ENCODE measurements around the gene TRIM31.
A peak's percentile ranks its signal among the peaks of the same experiment; 100 is the strongest.

The TRIM31 gene

GRCh38 chr6:30113003-30113759 lies at the start of gene TRIM31:
Gene TRIM31 (minus strand): TSS chr6:30113090. CDS start chr6:30112805, 285 bp downstream.
- DNase-seq (ENCODE audit: low read depth, low spot score): no peak

DNA sequence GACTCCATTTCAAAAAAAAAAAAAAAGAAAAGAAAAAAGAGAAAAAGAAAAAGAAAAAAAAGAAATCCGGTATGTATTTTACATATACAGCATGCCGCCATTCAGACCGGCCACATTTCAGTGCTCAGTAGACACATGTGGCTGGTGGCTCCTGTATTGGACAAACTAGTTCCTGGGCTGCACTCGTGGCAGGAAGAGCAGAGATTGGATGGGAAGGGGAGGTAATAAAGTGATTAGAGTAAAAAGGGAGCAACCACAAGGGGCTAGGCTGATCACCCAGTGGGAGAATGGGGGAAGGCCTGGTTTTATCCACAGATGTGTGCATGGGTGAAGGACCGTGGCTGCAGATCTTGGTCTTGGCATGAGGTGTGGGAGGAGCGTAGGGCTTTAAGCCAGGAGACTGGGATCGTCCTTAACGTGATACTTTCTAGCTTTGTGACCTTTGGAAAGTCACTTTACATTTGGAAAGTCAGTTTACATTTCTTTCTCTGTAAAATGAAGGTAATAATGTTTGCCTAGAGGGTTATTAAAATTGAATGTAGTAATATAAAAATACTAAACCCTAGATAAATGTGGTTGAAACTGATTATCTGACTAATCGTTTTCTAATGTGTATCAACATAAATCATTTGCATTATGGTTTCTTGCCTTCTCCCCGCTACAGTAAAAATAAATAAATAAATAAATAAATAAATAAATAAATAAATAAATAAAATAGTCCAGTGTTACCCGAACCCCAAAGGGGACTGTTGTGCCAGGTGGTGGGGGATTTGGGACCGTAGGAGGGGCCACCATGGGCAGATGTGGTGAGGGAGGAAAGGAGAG lies 49.6 kb upstream of the TRIM31 start:
- DNase-seq (ENCODE audit: low read depth, low spot score): no peak

DNA sequence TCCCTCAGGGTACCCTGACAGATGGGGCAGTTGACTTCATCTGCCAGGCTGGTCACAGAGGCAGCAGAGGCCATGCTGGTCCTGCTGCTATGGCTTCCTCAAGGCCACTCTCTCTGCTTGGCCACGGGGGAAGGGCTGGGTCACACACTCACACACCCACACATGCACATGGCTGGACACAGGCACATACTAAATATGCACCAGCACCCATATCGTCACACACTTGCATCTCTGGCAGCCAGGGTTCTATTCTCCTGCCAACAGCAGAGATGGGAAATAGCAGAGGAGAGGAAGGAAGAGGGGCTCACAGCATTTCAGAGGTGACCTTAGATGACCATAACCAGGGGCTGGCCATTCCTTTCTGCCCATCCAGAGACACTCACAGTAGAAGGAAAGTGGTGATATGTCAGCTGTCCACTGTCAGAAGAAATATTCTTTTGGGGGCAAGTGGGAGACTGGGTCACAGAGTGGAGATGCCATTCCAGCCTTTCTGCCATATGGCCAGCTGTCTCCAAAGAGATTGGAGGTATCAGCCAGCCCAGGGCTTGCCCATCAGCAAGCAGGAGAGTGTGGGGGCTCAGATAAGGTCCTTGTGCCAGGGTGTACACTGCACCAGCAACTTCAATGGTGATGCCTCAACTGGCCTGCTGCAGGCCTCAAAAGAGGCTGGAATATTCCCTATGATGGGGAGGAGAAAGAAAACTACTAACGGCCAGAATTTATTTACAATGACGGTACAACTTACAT lies 48.1 kb upstream of the TRIM31 start, which contains the start of gene TRIM10:
TSS of gene TRIM10 (minus strand) at position 427 of the 747 bp plus-strand sequence. CDS start at position 74, 353 bp downstream.
- no peak for DNase-seq (ENCODE audit: low read depth, low spot score)

DNA sequence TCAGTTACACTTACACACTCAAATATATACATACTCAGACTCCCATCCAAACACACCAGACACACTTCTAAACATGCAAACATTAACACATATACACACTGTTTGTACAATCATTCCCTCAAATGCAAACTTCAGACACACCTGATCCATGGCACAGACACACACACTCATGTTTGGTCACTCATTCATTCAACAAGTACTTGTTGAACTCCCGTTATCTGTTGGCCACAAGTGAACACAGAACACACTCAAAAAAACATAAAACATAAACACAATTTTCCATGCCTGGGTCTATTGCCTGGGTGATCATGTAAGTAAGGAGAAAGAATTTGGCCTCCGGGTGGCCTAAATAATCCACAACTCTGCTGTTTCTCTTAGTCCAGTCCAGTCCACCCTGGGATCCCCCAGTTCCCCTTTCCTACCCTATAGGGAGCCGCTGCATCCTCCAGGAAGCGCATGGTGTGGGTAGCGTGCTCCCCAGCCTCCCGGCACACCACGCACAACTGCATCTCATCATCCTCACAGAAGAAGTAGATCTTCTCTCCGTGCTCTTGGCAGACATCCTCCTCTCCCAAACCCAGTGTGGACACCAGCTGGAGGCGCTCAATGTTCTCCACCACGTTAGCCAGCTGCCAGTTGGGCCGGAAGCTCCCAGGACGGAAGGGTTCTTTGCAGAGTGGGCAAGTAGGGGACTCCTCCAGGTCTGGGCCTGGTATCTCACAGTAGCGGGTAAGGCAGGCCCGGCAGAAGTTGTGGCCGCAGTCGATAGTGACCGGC lies 47.3 kb upstream of the TRIM31 start:
- DNase-seq (ENCODE audit: low read depth, low spot score): no peak

- no peak for DNase-seq (ENCODE audit: low read depth, low spot score)
These were observed 45.7 kb upstream of the TRIM31 start for GRCh38 chr6:30158475-30159040.

DNA sequence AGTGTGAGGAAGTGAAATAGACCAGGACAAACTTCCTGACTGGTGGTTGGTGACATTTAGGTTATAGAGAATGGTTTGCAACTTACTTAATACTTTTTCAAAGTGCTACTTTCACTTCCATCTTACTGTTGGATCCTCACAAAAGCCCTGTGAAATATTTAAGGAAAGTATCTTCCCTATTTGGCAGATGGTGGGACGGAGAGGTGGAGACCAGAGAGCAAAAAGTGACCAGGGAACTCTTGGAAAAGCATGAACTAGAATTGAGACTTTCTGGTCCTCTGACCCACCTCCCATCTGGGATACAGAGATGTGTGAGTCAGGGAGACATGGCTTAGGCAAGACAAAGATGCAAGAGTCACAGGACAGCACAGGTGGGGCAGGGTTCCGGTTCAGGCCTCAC lies 45.1 kb upstream of the TRIM31 start:
- DNase-seq (ENCODE audit: low read depth, low spot score): no peak

GRCh38 chr6:30157581-30157980 lies 44.7 kb upstream of the TRIM31 start:
- DNase-seq (ENCODE audit: low read depth, low spot score): no peak

DNA sequence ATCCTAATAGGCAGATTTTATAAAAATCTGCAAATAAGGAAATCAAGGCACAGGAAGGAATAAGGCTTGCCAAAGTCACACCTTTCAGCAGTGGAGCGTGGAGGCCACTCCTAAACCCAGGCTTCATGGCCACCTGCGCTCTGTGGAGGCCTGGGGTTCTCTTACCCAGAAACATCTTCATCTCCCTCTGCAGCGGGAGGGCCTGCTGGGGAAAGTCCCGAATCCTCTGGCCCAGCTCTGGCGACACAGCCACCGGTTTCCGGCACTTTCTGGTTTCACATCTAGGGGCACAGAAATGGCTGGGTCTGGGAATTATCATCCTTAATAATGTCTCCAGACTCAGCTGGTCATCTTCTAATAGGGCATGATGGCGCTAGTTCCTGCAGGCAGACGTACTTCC lies 43.9 kb upstream of the TRIM31 start:
- no peak for DNase-seq (ENCODE audit: low read depth, low spot score)

DNA sequence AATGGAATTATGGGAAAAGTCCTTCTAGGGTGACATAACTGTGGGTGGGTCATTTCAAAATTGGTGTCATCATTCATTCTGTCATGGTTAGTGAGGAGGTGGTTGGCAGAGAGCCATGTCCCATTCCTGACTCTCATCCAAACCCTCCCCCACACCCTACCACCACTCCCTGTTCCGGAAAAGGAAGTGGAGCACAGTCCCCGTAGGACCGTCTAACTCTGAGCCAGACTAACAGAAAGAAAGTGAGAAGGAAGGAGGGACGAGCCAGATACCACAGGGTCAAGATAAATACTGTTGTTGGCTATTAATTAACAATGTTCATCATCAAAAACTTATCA lies 43.3 kb upstream of the TRIM31 start:
- peak; percentile 16 for DNase-seq (ENCODE audit: low read depth, low spot score)

DNA sequence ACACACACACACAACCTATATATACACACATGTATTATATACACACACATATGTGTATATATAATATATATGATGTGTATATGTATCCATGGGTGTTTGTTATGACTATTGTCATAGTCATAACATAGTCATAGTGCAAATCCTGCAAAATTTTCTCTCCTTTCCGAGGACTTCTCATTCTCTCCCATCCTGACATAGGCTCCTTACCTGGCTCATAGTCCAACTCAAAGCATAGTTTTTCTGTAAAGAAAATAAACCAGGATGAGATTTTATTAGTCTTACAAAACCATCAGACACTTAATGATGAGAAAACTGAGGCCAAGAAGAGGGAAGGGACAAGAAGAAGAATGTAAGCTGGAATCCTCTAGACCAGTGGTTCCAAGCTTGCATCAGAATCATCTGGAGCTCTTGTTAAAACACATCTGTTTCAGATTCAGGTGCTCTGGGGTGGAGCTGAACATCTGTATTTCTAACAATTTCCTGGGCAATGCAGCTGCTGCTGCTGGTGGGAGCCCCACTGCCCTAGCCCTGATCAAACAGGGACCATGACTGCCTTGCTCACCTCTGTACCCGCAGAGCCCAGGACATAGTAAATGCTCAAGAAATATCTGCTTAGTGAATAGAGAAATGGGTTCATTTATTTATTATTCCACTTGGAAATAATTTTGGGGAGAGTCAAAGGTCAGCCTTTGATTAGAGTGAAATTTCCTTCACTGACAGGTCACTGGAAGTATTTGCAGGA lies 42.8 kb upstream of the TRIM31 start:
- no peak for DNase-seq (ENCODE audit: low read depth, low spot score)

DNA sequence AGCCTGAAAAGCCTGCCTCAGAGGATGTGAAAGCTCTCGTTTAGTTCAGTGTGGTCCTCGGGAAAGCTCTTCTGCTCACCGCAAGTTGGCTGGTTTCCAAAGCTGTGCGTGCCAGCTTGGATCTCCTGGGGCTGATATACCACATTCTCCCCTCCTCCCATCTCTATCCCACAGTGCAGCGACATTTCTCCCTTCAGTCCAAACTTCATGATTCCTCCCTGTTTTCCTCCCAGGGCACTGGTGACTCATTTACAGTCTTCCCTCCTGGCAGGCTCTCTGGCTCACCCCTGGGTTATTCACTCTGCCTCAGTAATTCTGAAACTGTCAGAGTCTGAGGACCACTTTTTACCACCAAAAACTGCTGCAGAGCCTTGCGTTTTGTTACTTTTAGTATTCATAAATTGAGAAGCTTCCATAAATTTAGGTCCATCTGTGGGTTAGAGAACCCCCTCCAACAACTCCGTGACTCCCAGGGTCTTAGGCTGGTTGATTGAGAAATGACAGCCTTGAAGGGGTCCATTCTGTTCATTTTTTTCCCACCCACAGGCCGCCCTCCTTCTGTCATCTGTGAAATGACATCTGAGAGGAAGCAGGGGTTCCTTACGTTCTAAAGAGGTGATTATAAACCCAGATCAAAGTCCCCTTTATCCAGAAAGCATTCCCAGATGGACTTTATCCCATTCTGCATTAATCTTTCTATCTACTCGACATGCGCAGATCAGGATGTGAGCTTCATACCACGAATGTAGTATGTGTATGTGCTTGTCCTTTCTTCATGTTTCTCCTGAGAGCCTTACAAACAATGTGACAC lies 42.0 kb upstream of the TRIM31 start:
- peak; percentile 85 for DNase-seq (ENCODE audit: low read depth, low spot score)

DNA sequence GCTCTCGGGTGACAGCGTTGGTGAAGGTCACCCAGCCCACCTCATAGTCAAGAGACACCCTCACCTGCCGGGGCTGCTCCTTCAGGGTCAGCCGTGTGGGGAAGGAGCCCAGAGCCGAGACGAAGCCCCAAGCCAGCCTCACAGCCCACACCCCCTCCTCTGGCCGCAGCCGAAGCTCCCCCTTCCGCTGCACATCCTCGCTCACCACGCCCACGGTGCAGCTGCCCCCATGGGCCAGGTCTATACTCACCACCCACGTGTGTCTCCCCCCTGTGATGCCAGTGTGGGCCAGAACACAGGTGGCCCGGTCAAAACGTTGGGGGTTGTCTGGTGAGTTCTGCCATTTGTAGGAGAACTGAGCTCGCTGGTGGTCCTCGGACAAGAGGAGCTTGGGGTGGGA lies 41.2 kb upstream of the TRIM31 start:
- DNase-seq (ENCODE audit: low read depth, low spot score): no peak

GRCh38 chr6:30152910-30153610 lies 40.2 kb upstream of the TRIM31 start:
- DNase-seq (ENCODE audit: low read depth, low spot score): no peak

- DNase-seq (ENCODE audit: low read depth, low spot score): no peak
These were observed 39.3 kb upstream of the TRIM31 start for GRCh38 chr6:30152016-30152673.

DNA sequence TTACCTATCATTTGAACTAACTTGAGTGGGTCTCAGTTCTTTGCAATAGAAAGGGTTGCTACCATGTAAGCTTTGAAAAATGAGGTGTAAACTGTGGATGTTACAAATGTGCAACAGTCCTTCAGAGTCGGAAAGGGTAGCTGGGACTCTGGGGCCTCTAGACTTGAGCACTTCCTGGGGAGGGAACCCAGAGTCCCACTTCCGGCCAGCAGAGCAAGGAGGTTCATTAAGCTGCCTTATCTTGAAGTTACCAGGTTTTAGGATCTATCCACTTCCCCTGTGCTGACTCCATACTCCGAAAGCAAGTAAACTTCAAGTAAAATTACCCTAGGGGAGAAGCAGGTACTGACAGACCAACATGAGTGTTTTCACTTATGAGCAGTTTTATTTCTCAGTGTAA lies 38.7 kb upstream of the TRIM31 start:
- DNase-seq (ENCODE audit: low read depth, low spot score): no peak

- peak; percentile 65 for DNase-seq (ENCODE audit: low read depth, low spot score)
These were observed 37.9 kb upstream of the TRIM31 start for GRCh38 chr6:30150671-30151395.

DNA sequence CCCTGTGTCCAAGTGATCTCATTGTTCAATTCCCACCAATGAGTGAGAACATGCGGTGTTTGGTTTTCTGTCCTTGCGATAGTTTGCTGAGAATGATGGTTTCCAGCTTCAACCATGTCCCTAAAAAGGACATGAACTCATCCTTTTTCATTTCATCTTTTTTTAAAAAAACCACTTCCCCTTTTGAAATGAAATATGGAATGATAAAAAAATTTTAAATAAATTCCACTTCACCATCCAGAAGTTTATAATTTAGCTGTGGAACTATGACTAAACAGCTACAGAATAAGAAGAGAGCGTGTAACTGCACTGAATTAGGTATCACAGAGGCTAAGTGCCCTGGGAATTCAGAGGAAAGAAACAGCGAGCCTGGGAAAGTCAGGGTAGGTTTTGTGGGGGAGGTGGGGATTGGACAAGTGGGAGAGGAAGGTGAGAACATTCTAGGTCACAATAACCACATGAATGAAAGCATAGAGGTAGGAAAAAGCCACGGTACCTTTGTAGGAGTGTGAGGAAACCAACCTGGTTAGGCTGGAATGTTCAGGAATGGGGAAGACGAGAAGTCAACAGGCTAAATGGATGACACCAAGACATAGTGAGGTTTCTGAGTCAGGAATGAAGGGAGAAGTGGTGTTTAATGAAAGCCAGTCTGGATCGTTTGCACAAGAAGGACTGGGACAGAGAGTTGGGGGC lies 37.1 kb upstream of the TRIM31 start:
- no peak for DNase-seq (ENCODE audit: low read depth, low spot score)

Data from astrocyte of the hippocampus (primary cell).